ENCODE data around the gene YES1.
"Not testable (repeated sequence)": the region's sequence is repeated elsewhere in the genome, so short reads cannot be mapped to it uniquely, and the experiment has no call there.

The YES1 gene

DNA sequence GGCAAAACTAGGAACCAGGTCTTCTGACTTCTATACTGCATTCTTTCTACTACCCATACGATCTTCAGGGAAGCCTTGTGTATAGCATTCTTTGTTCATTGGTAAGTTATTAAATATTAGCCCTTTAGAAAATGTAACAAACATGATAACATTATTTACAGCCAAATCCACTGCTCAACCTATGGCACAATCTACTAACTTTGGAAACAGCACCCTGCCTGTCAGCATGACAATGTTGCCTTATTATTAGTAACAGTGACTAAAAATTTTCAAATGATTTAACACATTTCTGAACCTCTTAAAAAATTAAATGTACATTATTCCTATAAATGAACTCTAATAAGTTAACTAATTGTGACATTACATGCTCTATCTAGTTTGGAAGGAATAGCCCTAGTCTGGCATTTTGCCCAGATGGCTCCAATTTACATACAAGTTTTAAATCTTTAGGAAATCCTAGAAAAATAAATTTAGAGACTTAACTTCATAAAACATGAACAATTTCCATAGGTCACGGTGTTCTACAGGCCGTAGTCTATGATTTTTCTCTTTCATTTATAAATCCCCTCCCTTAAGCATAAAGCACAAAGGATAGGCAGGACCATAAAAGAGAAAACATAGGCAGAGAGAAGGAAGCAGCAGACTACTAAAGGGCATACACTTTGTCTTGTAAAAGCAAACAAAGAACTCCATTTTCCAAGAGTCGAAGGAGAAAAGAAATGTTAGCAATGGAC, 33.7 kb downstream of the YES1 start:
- DNase-seq: no peak

DNA sequence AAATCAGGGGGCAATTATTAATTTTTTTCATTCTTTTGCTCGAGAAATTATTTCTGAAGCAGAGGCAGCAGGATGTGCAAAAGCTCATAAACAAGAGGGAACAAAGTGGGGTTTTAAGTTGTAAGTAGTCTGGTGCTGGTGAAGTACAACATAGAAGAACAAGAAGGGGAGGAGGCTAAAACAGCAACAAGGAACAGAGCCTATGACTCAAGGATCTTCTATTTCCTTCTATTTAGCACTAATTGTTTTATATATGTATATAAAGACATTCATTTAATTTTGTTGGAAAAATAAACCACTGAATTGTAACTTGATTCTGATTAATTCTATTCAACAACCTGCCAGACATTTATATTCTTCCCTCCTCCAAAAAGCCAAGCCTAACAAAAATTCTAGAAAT, 35.0 kb downstream of the YES1 start:
- no peak for DNase-seq

DNA sequence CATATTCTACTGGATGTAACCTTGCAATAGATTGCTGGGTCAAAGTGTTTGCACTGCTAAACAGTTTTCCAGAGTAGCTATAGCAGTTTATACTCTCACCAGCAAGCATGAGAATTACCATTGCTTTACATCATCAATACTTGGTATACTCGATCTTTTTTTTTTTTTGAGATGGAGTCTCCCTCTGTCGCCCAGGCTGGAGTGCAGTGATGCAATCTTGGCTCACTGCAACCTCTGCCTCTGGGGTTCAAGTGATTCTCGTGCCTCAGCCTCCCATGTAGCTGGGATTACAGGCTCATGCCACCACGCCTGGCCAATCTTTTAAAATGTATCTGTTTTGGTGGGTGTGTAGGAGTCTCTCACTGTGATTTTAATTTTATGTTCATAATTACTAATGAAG, 36.0 kb downstream of the YES1 start:
- DNase-seq: not testable (repeated sequence)

DNA sequence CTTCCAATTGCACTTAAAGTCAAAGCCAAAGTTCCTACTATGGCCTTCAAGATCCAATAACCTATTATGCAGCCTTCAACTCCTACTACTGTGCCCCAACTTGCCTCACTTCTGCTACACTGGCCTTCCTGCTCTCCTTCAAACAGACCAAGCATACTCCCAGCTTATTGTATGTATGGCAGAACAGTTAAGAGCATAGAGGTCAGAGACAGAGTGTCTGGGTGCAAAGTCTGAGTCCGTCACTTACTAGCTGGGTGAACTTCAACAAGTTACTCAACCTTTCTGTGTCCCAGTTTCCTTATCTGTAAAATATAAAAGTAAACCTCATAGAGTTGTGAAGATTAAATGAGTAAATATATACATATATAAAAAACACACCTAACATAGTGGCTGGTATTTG, 37.2 kb downstream of the YES1 start:
- no peak for DNase-seq

DNA sequence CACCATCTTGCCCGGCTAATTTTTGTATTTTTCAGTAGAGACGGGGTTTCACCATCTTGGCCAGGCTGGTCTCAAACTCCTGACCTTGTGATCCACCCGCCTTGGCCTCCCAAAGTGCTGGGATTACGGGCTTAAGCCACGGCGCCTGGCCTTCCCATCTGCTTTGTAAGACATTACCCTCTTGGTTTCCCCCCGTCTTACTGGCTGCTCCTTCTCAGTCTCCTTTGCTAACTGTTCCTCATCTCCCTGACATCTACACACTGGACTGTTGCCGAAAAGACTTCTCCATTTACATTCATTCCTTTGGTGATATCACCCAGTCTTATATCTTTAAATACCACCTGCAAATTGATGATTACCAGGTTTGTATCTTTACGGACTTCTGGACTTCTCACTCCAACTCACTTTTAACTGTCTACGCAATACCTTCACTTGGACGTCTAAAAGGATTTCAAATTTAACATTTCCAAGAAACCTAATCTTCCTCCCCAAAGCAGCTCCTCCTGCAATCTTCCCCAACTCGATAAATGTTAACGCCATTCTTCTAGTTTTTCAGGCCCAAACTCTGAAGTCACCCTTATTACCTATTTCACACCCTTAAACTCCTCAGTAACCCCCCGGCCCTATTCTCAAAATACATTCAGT, 37.9 kb downstream of the YES1 start:
- no peak for DNase-seq

DNA sequence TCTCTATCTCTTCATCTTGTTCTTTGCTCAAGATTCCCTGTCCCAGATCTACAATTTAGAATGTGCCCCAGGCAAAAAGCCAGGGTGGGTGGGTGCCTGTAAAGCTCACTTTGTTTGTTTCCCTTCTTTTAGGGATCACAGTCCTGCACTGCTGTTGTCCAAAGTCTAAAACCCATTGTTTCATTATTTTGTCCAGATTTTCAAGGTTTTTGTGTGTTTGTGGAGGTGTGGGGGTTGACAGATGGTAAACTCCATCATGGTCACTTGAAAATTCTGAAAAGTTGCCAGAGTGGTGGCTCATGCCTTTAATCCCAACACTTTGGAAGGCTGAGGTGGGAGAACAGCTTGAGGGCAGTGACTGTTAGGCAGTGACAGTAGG, 41.5 kb downstream of the YES1 start:
- DNase-seq: no peak

DNA sequence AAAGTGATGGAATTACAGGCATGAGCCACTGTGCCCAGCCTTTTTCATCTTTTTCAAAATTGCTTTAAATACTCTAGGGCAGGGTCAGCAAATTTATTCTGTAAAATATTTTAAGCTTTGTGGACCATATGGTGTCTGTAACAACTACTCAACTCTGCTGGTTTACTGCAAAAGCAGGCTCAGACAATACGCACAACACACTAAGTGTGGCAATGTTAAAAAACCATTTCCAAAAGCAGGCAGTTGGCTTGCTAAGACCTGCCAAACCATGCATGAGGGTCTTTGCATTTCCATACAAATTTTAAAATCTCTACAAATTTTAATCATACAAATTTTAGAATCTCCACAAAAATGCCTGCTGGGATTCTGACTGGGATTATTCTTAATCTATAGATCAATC, 44.1 kb downstream of the YES1 start:
- DNase-seq: no peak

DNA sequence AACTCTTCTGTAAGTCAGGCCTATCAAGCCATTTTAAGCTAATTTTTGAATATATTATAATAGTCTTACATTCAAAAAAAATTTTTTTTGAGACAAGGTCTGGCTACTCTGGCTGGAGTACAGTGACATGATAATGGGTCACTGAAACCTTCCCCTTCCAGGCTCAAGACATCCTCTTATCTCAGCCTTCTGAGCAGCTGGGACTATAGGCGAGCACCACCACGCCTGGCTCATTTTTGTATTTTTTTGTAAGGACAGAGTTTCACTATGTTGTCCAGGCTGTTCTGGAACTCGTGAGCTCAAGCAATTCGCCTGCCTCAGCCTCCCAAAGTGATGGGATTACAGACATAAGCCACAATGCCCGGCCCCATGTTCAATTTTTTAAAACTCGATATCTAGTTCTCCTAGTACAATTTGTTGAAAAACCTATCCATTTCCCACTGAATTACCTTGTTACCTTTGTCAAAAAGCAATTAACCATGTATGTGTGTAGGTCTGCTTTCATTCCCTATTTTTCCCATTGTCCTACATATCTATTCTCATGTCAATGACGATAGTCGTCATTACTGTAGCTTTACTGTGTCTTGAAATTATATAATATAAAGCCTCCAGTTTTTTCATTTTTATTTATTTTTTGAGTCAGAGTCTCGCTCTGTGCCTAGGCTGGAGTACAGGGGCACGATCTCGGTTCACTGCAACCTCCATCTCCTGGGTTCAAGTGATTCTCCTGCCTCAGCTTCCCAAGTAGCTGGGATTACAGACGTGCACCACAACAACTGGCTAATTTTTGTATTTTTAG, 44.8 kb downstream of the YES1 start:
- DNase-seq: no peak

DNA sequence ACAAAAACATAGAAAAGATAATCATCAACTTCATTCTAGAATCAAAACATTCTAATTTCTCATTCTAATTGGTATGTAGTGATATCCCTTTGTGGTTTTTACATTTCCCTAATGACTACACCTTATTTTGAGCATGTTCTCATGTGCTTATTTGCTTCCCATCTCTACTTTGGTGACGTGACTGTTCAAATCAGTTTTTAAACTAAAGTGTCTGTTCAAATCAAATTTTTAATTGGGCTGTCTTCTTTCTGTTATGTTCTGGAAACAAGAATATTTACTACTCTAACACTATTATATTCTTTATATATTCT, 45.5 kb downstream of the YES1 start:
- DNase-seq: no peak

DNA sequence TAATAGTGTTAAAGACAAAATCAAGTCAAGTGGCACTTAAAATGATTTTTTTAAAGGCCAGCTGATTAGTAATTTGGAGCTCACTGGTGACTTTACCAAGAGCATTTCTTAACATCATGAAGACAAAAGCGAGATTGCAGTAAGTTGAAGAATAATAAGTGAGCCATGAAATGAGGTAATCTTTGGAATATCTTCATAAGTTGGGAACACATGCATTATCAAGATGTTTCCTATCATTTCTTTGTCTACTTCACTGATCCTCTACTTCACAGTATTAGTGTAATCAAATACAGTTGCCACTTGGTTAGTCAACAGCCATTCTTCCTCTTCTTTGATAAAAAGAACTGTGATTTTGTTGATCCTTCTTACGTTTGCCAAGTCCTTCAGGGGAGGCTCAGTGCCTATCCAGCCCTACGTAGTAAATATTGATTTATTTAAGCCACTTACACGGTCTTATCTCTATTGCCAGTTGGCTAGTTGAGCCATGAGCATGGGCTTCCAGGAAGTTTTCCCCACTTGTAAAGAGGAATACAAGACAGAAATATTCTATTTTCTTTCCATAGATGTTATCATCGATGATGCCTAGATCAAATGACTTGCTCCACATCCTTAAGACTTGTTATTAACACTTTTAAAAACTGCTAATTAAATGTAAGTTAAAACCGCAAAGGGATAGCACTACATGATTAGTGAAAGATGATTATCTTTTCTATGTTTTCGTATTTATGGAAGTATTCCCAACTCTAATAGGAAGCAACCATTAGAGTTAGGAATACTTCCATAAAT, 46.1 kb downstream of the YES1 start:
- DNase-seq: no peak

DNA sequence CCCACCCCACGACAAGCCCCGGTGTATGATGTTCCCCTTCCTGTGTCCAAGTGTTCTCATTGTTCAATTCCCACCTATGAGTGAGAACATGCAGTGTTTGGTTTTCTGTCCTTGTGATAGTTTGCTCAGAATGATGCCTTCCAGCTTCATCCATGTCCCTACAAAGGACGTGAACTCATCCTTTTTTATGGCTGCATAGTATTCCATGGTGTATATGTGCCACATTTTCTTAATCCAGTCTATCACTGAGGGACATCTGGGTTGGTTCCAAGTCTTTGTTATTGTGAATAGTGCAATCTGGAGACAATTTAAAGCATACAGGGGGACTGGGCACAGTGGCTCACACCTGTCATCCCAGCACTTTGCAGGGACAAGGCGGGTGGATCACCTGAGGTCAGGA, 52.2 kb downstream of the YES1 start:
- not testable (repeated sequence) for DNase-seq

DNA sequence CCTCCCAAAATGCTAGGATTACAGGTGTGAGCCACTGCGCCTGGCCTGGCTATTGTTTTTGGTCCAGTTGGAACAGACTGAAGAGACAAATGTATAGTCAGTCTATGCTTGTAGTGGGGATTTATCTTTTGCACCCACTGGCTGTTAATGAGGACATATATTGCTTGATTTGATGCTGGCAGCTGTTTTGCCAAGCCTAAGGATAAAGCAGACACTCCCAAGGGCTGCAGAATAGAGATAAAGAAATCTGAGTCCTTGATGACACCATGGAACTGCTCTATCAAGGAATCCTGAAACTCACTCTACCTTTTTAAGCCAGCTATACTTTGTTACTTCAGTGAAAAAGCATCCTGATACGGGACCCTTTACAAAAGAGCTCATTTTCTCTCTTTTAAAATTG, 56.5 kb downstream of the YES1 start:
- no peak for DNase-seq

DNA sequence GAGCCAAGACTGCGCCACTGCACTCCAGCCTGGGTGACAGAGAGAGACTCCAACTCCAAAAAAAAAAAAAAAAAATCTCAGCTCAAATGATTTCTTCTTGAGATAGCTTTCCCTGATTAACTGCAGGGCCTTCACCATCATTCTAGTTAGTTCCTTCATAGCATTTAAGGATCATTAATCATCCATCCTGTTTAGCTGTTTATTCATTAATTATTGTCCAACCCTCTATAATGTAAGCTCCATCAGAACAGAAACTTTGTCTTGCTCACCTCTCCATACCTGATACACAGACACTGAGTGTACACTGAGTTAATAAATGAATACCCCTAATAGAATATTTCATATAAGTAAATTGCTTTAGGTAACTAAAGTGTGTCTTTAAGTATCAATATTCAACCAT, 57.4 kb downstream of the YES1 start:
- no peak for DNase-seq

DNA sequence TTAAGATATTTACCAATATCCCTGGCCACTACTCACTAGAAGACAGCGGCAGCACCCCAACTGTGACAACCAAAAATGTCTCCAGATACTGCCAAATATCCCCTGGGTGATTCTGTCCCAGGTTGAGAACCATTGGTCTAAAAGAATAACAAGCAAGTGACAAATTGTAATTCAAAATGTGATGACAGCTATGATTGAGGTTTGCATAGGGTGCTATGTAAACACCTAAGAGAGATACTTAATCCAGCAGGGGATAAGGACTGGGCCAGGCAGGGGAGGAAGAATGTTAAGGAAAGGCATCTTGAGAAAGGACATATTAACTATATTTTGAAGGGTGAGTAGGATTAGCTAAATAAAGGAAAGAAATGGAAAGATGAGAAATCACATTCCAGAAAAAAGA, 61.6 kb downstream of the YES1 start:
- DNase-seq: no peak

DNA sequence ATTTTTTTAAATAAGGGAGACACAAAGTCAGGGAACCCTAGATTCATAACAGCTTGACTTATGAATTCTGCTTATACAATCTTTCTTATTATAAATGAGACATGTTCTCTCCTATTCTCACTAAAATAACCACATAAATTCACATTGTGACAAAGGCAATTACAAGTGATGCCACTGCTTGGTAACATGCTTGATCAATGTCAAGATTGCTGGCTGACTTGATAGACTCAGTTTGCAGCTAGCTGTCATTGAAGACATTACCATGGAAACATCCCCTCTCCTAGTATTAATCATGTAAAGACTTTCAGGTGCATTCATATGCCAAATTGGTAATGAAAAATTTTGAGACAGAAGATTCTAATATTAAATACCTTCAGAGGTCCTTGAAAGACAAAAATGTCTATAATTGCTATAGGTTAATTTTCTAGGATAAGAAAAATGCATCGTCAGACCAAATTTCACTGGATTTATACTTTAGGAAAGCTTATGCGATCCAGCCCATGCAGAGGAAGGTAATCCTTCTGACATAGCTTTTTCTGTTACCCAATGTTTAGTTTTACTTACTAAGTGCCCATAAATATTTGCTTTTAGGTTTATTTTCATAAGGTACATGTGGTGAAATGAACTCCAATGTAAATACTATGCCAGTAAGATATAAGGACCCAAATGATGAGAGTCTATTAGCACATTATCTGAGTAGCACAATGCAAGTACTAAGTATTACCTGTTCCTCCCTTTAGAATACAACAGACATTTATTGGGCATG, 67.0 kb downstream of the YES1 start:
- no peak for DNase-seq

DNA sequence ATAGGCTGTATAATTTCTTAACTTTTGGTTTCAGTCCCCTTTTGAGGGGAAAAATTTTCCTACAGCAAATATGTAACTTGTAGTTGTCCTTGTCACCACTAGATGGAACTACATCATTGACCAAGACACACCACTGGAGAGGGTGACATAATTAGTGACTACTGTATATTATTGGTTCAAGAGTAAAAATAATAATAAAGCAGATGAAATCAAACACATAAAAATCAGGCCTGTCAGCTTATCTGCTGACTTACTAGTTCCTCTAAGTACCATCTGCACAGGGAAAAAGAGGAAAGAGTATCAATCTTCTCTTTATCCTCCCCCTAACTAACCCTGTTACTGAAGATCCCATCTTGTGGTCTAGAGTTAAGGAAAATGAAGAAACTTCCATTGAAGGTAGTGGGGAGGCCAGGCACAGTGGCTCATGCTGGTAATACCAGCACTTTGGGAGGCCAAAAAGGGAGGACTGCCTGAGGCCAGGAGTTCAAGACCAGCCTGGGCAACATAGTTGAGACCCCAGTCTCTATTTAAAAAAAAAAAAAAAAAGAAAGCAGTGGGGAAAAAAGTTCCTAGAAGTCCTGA, 70.0 kb downstream of the YES1 start:
- DNase-seq: no peak

DNA sequence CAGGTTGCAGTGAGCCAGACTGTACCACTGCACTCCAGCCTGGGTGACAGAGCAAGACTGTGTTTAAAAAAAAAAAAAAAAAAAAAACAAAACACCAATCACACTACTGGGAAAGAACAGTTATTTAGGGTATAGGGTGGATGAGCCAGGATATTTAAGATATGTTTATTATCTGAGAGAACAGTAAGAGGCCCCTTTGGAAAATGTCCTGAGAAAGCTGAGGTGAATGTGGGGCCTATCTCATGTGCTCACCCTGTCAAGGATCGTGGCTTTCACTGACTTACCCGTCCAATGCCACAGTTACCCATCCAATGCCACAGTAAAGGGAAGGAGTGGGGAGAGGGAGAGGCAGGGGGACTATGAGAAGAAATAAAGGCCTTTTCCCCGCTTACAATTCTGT, 79.7 kb downstream of the YES1 start:
- no peak for DNase-seq

DNA sequence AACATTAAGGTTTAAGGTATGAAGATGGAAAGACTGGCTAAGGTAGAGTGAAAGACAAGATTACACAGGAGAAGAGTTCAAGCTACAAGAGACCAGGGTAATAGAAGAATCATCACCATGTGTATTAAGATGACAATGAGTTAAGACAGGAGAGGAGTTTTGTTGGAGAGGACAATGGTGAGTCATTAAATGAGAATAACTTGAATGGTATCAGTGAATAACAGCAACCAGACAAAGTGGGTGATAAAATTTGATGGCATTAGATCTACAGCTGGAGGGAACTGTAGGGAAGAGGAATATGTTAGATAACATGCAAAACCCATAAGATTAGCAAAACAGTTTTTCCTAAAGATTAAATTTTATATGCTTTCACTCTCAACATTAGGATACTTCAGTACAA, 80.9 kb downstream of the YES1 start:
- no peak for DNase-seq

DNA sequence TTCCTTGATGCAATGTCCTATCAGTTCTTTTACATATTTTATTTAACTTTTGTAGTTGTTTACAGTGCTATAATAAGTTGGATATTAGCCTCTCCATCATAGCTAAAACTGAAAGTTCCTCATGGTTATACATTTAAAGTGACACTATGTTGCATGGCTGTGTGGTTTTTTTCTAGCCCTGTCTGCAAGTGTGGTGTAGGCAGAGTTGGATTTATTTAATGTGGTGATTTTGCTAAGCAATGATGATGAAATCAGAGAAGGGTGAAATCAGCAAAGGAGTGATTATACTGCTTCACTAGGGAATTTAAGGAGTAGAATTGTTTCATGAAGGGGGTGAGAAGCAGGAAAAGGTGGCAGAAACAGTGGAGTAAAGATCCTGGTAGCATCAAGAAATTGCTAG, 81.3 kb downstream of the YES1 start:
- DNase-seq: no peak

DNA sequence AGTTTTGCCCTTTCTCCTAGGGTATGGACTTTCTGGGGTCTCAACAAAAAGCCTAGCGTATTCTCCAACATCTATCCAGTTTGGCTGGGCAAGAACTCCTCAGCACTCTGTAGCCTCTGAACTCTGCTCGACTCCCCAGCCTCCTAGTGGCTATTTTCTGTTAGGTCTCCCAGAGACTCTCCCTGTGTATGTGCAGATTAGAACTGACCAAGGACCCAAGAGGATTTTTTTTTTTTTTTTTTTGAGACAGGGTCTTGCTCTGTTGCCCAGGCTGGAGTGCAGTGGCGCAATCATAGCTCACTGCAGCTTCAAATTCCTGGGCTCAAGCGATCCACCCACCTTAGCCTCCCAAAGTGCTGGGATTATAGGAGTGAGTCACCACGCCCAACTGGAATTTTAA, 81.9 kb downstream of the YES1 start:
- DNase-seq: not testable (repeated sequence)

DNA sequence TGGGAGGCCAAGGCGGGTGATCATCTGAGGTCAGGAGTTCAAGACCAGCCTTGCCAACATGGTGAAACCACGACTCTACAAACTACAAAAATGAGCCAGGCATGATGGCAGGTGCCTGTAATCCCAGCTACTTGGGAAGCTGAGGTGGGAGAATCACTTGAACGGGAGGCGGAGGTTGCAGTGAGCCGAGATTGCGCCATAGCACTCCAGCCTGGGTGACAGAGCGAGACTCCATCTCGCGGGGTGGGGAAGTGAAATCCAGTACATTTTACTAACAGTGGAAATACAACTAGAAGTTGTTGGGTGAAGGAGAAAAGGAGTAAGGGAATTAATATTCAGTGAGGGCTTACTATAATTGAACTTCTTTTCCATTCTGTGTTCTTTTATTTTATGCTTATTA, 86.4 kb downstream of the YES1 start:
- no peak for DNase-seq

DNA sequence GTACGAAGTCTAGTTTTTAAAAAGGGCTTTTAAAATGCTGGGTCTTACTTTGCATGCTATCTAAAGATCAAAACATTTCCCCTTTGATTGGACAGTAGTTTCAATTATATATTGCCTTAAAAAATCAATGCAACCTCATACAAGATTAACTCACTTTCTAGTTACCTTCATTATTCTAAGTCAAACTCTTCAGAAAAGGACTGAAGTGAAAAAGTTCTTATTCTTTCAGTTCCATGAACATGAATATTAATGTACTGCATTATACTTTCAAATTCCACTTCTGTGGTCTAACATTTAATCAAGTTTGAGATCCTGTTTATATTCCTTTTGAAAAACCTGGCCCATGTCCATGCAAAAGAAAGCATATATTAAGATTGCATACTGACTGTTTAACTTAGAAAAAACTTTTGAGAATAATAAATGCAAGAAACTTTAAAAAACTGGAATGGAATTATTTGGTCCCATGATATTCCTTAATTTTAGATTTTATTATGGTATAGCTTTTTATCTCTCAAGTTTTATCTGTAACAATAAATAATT, 88.4 kb downstream of the YES1 start:
- no peak for DNase-seq

Data from activated CD8-positive, alpha-beta memory T cell treated with anti-CD3 and anti-CD28 coated beads, Interleukin-2, amount 50 U/mL, for 4 hours (primary cell).